ENCODE results near the gene TMEM132A. TPM values are rescaled to one million over a fixed set of nuclear protein-coding genes. Genes with fewer than 3 reads are reported as not detected.

Gene TMEM132A
- total RNA-seq, 1 donor from 2014 or later = 22.6 TPM

GRCh38 chr11:60984149-60984548, 59.9 kb downstream of the TMEM132A start:
- no peak for DNase-seq (ENCODE audit: low read depth)
- Histone ChIP-seq H3K27me3 (ENCODE audit: control insufficient read depth, insufficient read depth, low read length) (no peaks in the 10 kb centered on the region), H3K4me3 (ENCODE audit: low read depth, low read length) (no peak overlapping the region), H3K36me3 (ENCODE audit: control insufficient read depth, insufficient read depth, low read length) (no peaks in the 10 kb centered on the region)
- TF ChIP-seq CTCF (IDR thresholded peaks at IDR 0.05; ENCODE audit: insufficient read depth, low read length, severe bottlenecking) = no peak
- FAIRE-seq = no peak

GRCh38 chr11:60984636-60985035, 60.4 kb downstream of the TMEM132A start:
- H3K36me3 ChIP-seq (ENCODE audit: control insufficient read depth, insufficient read depth, low read length) = no peaks in the 10 kb centered on the region
- TF ChIP-seq CTCF (IDR thresholded peaks at IDR 0.05; ENCODE audit: insufficient read depth, low read length, severe bottlenecking) = no peak
- DNase-seq (ENCODE audit: low read depth) = no peak
- FAIRE-seq = no peak
- no peak overlapping the region for H3K4me3 ChIP-seq (ENCODE audit: low read depth, low read length)
- H3K27me3 ChIP-seq (ENCODE audit: control insufficient read depth, insufficient read depth, low read length) = no peaks in the 10 kb centered on the region

- no peak for DNase-seq (ENCODE audit: low read depth)
- TF ChIP-seq CTCF (IDR thresholded peaks at IDR 0.05; ENCODE audit: insufficient read depth, low read length, severe bottlenecking) = no peak
- H3K4me3 ChIP-seq (ENCODE audit: low read depth, low read length) = no peak overlapping the region
- H3K36me3 ChIP-seq (ENCODE audit: control insufficient read depth, insufficient read depth, low read length) = no peaks in the 10 kb centered on the region
- no peak for FAIRE-seq
- no peaks in the 10 kb centered on the region for H3K27me3 ChIP-seq (ENCODE audit: control insufficient read depth, insufficient read depth, low read length)
Observed at GRCh38 chr11:60985501-60985900, 61.2 kb downstream of the TMEM132A start.

DNA sequence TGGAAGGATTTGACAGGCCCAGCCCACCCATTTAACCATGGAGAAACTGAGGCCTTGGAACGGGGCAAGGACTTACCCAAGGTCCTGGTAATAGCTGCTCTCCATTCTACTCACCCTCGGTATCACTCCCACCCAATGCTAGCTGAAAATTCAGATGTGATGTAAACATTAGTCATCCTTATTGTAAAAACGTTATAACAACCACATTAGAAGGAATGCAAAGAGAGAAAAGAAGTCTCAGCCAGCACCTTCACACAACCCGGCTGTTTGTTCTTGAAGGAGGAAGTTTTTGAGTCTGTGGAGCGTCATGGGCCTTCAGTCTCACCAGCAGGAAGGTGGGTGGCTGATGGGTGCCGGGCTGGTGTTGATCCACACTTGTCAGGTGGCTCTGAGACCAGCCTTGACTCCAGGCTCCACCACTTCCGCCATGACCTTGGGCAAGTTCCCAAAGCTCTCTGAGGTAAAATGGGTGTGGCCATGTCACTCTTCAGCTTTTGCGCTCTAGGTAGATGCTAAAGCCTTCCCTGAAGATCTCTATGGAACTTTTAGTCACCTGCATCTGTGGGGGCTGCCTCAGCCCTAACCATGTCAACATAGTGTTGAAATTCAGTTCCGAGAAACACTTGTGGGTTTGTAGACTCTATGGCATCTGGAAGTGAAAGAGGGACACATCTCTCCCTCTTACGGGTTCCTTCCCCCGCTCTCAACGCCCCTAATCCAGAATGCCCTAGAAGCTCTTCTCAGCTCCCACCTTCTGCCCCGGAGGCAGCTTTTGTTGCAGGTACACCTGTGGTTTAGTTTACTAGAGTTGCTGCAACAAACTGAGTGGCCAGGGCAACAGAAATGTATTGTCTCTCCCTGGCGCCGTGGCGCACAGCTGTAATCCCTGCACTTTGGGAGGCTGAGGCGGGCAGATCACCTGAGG, 62.0 kb downstream of the TMEM132A start:
- DNase-seq (ENCODE audit: low read depth) = peak; percentile 95
- TF ChIP-seq CTCF (IDR thresholded peaks at IDR 0.05; ENCODE audit: insufficient read depth, low read length, severe bottlenecking) = no peak
- no peaks in the 10 kb centered on the region for H3K36me3 ChIP-seq (ENCODE audit: control insufficient read depth, insufficient read depth, low read length)
- peak; percentile 84 for FAIRE-seq
- H3K27me3 ChIP-seq (ENCODE audit: control insufficient read depth, insufficient read depth, low read length) = no peaks in the 10 kb centered on the region
- H3K4me3 ChIP-seq (ENCODE audit: low read depth, low read length) = no peak overlapping the region

Other genes starting within 250 kb of the TMEM132A start
- not detected in 2 replicates for gene MS4A8, start 224.8 kb upstream of the TMEM132A start, total RNA-seq
- not detected in 2 replicates for gene MS4A18, start 199.7 kb upstream of the TMEM132A start, total RNA-seq
- not detected in 2 replicates for gene MS4A15, start 167.6 kb upstream of the TMEM132A start, total RNA-seq
- not detected in 2 replicates for gene MS4A10, start 139.1 kb upstream of the TMEM132A start, total RNA-seq
- 7.4 TPM in 2 replicates for gene CCDC86, start 82.3 kb upstream of the TMEM132A start, total RNA-seq
- gene PTGDR2, start 68.5 kb upstream of the TMEM132A start, total RNA-seq = 0.13 TPM in 1 of 2 replicates, not detected in the other
- gene ZP1, start 56.9 kb upstream of the TMEM132A start, total RNA-seq = not detected in 2 replicates
- gene PRPF19, start 17.9 kb upstream of the TMEM132A start, total RNA-seq = 30.2 and 36.1 TPM in 2 replicates
- gene TMEM109, start 10.3 kb upstream of the TMEM132A start, total RNA-seq = 7.6 and 7.7 TPM in 2 replicates
- gene SLC15A3, start 27.7 kb downstream of the TMEM132A start, total RNA-seq = 0.38 and 1.3 TPM in 2 replicates
- gene CD6, start 47.2 kb downstream of the TMEM132A start, total RNA-seq = not detected in 2 replicates
- gene CD5, start 178.0 kb downstream of the TMEM132A start, total RNA-seq = not detected in 2 replicates
- gene VPS37C, start 237.0 kb downstream of the TMEM132A start, total RNA-seq = 8.7 and 11.3 TPM in 2 replicates